Mucosa of rectum (tissue), 2 donors: ENCODE data around the gene NRF1.
"Not testable (repeated sequence)": the region's sequence is repeated elsewhere in the genome, so short reads cannot be mapped to it uniquely, and the experiment has no call there.

ENCODE experiments used
- H3K27ac ChIP-seq, 2 donors: one replicate each; pipeline ENCODE4 v1.7.0; 2013; ENCODE audit warnings: inconsistent platforms in 2 of 2, low read depth in 2 of 2, low read length in 2 of 2
- H3K27me3 ChIP-seq, 2 donors: one replicate each; pipeline ENCODE4 v1.7.0; 2013; ENCODE audit warnings: low read length in 2 of 2; ENCODE audit not compliant: control insufficient read depth in 2 of 2, insufficient read depth in 2 of 2
- H3K36me3 ChIP-seq, 2 donors: one replicate each; pipeline ENCODE4 v1.7.0; 2013; ENCODE audit warnings: low read length in 2 of 2; ENCODE audit not compliant: control insufficient read depth in 2 of 2, insufficient read depth in 2 of 2
- H3K4me1 ChIP-seq, 2 donors: one replicate each; pipeline ENCODE4 v1.7.0; 2013; ENCODE audit warnings: low read length in 2 of 2, mild to moderate bottlenecking in 1 of 2; ENCODE audit not compliant: control insufficient read depth in 2 of 2, insufficient read depth in 2 of 2
- H3K4me3 ChIP-seq, 2 donors: one replicate each; pipeline ENCODE4 v1.7.0; 2013; ENCODE audit warnings: low read length in 2 of 2
- H3K9ac ChIP-seq, 2 donors: one replicate each; pipeline ENCODE4 v1.7.0; 2013; ENCODE audit warnings: low read length in 2 of 2, low read depth in 1 of 2, mild to moderate bottlenecking in 1 of 2
- H3K9me3 ChIP-seq, 2 donors: one replicate each; pipeline ENCODE4 v1.7.0; 2013; ENCODE audit warnings: low read length in 2 of 2; ENCODE audit not compliant: control insufficient read depth in 2 of 2
- donor health status: healthy.
- donor health status: Normal muscosa, but diverticular disease.

The NRF1 gene

GRCh38 chr7:129789000-129789399 is 177.5 kb downstream of the NRF1 start:
- H3K4me1 ChIP-seq, result peaks cover 6 to 10% of the 10 kb centered on the region in 2 donors
- H3K9me3 ChIP-seq, result no peaks in the 10 kb centered on the region
- H3K36me3 ChIP-seq, result no peaks in the 10 kb centered on the region
- H3K4me3 ChIP-seq, result no peak overlapping the region
- H3K9ac ChIP-seq, result no peak overlapping the region
- no peak overlapping the region for H3K27ac ChIP-seq
- H3K27me3 ChIP-seq, result peaks cover 18 to 27% of the 10 kb centered on the region in 2 donors

DNA sequence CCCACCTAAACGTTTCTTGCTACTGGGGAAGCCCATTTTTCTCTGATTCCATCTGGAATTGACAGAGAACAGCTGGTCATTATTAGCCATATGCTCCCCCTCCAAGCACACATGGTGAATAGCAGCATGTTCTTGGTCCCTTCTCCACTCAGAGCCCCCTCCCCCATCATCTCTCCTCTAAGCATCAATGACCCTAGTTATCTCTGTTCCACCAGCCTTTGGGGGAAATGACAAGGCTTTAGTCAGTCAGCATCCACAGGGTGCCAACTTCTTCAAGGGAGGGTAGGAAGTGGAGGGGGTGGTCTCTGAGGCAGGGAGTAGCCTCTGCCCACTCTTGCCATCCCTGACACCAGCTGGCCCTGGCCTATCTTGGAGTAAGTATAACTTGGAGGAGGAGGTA is 178.1 kb downstream of the NRF1 start:
- peaks cover 6% of the 10 kb centered on the region in 2 donors for H3K4me1 ChIP-seq
- no peak overlapping the region for H3K9ac ChIP-seq
- H3K4me3 ChIP-seq, result no peak overlapping the region
- no peaks in the 10 kb centered on the region for H3K36me3 ChIP-seq
- H3K9me3 ChIP-seq, result no peaks in the 10 kb centered on the region
- H3K27me3 ChIP-seq, result peaks cover 16 to 21% of the 10 kb centered on the region in 2 donors
- no peak overlapping the region for H3K27ac ChIP-seq

GRCh38 chr7:129790136-129790535 is 178.6 kb downstream of the NRF1 start:
- Histone ChIP-seq H3K9ac (no peak overlapping the region), H3K27ac (no peak overlapping the region), H3K27me3 (peaks cover 11 to 16% of the 10 kb centered on the region in 2 donors), H3K4me1 (peaks cover 2 to 3% of the 10 kb centered on the region in 2 donors), H3K36me3 (no peaks in the 10 kb centered on the region), H3K4me3 (no peak overlapping the region), H3K9me3 (no peaks in the 10 kb centered on the region)

DNA sequence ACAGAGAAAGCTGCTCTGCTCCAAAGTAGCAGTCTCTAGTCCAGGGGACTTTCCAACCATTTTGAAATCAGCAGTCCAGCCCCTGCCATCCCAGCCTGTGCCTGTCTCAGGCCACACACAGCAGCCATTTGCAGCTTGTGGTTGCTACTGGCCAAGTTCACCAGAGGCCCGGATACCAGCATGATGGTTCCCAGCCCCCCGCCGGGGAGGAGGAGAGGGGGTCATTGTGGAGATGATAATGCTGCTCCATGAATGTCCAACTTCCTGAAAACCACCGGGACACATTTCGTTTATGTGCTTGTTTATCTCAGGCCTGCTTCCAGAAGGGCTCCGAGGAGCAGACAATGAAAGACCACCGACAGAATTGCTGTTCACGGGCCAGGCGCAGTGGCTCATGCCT is 181.2 kb downstream of the NRF1 start:
- no peak overlapping the region for H3K27ac ChIP-seq
- no peaks in the 10 kb centered on the region for H3K27me3 ChIP-seq
- no peaks in the 10 kb centered on the region for H3K9me3 ChIP-seq
- H3K4me1 ChIP-seq, result no peaks in the 10 kb centered on the region
- no peaks in the 10 kb centered on the region for H3K36me3 ChIP-seq
- H3K9ac ChIP-seq, result no peak overlapping the region
- no peak overlapping the region for H3K4me3 ChIP-seq

DNA sequence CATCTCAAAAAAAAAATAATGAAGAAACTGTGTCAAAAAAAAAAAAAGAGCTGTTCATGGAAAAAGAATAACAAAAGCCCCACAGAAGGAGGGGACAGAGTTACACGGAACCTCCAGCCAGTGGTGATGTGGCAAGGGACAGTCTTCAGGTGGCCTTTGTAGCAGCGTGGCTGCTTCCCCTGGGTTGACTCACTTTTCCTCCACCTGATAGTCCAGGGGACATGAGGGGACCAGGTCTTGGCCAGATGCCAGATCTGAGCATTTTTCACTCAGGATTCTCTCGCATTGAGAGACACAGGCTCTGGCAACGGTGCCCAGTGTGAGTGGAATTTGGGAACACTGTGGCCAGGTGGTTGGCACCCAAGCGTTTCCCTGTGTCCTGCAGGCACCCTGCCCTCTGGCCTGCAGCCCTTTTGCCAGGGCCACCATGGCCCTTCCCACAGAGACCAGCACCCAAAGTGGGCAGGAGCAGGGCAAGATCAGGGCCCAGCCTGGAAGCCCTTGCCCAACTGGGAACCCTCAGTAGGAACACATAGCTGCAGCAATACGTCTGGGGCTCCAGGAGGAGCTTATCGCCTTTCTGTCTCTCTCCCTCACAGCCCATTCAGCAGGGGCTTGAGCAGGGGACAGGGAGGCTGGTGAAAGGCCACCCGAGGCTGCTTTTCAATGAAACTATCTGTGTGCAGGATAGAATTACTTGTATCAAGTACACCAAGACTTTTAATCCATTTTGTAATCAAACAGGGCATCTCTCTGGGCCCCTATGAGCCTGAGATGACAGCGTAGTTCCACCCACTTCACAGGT is 182.2 kb downstream of the NRF1 start:
- Histone ChIP-seq H3K27me3 (no peaks in the 10 kb centered on the region), H3K4me1 (no peaks in the 10 kb centered on the region), H3K9ac (no peak overlapping the region), H3K36me3 (no peaks in the 10 kb centered on the region), H3K27ac (no peak overlapping the region), H3K9me3 (no peaks in the 10 kb centered on the region), H3K4me3 (no peak overlapping the region)

- not testable (repeated sequence) for H3K27me3 ChIP-seq, H3K27ac ChIP-seq, H3K9me3 ChIP-seq, H3K4me3 ChIP-seq, H3K36me3 ChIP-seq, H3K4me1 ChIP-seq, H3K9ac ChIP-seq
These were observed 182.9 kb downstream of the NRF1 start for GRCh38 chr7:129794461-129794860.

- H3K4me3 ChIP-seq, result no peak overlapping the region
- no peak overlapping the region for H3K27ac ChIP-seq
- H3K36me3 ChIP-seq, result no peaks in the 10 kb centered on the region
- no peaks in the 10 kb centered on the region for H3K27me3 ChIP-seq
- no peak overlapping the region for H3K9ac ChIP-seq
- no peaks in the 10 kb centered on the region for H3K9me3 ChIP-seq
- no peaks in the 10 kb centered on the region for H3K4me1 ChIP-seq
These were observed 184.8 kb downstream of the NRF1 start for GRCh38 chr7:129796186-129796775.

DNA sequence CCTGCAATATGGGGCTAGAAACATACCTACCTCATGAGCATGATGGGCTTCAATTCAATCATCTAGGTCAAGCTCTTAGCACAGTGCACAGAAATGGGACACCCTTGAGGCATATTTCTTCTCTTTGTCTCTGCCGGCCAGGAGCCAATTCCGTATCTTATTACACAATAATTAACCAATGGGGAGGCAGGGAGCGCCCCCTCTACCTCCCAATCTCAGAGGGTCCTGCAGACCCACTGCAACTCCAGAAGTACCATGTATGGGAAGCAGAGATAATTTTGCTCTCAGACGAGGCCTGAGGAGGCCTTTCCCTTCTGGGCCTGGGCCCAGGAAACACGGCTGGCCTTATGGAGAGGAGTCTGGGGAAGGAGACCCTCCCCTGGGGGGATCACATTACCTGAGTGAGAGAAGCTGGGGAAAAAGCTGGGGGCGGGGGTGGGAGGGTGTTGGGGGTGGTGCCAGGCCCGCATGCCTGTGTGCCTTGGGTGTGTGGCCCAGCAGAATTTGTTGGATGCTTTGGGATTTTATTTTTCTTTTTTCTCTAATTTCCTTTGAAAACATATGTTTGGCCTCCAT is 185.8 kb downstream of the NRF1 start:
- no peaks in the 10 kb centered on the region for H3K9me3 ChIP-seq
- H3K4me1 ChIP-seq, result no peaks in the 10 kb centered on the region
- no peak overlapping the region for H3K9ac ChIP-seq
- no peak overlapping the region for H3K27ac ChIP-seq
- H3K27me3 ChIP-seq, result no peaks in the 10 kb centered on the region
- no peaks in the 10 kb centered on the region for H3K36me3 ChIP-seq
- no peak overlapping the region for H3K4me3 ChIP-seq

DNA sequence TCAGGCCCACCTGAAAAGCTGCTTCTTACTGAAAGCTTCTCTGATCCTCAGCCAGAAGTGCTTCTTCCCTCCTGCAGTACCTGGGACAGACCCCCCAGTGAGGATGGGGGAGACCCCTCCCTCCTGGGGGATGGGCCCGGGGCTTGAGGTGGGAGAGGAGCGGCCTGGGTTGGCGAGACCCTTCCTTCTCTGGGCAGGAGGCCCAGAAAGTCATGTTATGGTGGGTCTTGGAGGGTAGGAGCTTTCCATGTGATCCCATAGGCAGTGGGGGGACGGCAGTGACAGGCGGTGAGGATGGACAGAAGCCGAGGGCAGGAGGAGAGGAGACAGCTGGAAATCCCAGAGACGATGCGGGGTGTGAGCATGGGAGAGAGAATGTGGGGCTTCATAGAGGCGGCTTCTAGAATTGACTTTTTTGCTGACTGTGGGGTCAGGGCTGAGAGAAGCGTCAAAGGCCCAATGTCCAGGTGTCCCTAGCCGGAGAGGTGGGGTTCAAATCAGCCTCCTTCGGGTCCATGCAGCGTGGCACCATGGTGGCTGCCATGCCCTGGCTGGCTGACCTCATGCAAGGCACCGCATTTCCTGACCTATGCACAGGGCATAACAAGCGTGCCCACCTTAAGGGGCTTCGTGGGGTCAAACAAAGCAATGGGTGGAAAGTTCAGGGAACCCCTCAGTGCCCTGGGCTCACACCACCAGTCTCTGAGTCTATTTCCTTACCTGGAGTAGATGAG is 187.3 kb downstream of the NRF1 start:
- no peaks in the 10 kb centered on the region for H3K9me3 ChIP-seq
- H3K27me3 ChIP-seq, result peaks cover 0 to 3% of the 10 kb centered on the region in 2 donors
- no peak overlapping the region for H3K9ac ChIP-seq
- no peaks in the 10 kb centered on the region for H3K4me1 ChIP-seq
- H3K4me3 ChIP-seq, result no peak overlapping the region
- no peaks in the 10 kb centered on the region for H3K36me3 ChIP-seq
- no peak overlapping the region for H3K27ac ChIP-seq
